HCT116 (cell line): ENCODE results near the gene XKR8. TPM values are rescaled to one million over a fixed set of nuclear protein-coding genes. Genes with fewer than 3 reads are reported as not detected.

ENCODE experiments used
- ATAC-seq: fragments of 200-7000 bp; cut with Tn5 transposase; 2 replicates; pipeline ENCODE4 v1.9.1; 2020; ENCODE audit warnings: mild to moderate bottlenecking, moderate library complexity
- BruUV-seq: library from RNA; stranded (reverse); fragments of 400-500 nt; replicated peaks from 2 replicates; lab custom pipeline; 2021; lab: Mats Ljungman, UMichigan
- CTCF ChIA-PET: fragments of 300-600 bp; sonication (Branson Sonifier 250); formaldehyde crosslinking; loops from one replicate; lab custom pipeline; 2021; ENCODE audit warnings: antibody characterized with exemption; lab: Charles Lee
- POLR2A ChIA-PET: fragments of 300-600, 350-600 bp; sonication (Branson Sonifier 250); formaldehyde crosslinking; loops from one replicate; lab custom pipeline; 2021; ENCODE audit warnings: antibody characterized with exemption; lab: Charles Lee
- RAD21 ChIA-PET, 2 experiments: fragments of 300-600 bp; sonication (Branson Sonifier 250); formaldehyde crosslinking; loops; one replicate each; lab custom pipeline; 2023; ENCODE audit warnings: low total read pairs in 2 of 2; ENCODE audit not compliant: uncharacterized antibody in 2 of 2, unreplicated experiment in 2 of 2, low non-redundant PET in 1 of 2; lab: Charles Lee
- DNase-seq: peaks from one replicate; pipeline ENCODE4 v3.0.0-alpha.2; 2010; ENCODE audit warnings: low read depth, low spot score
- H2AFZ ChIP-seq: fragments of 200-600 bp; shearing (Covaris generic), sonication (generic); 2 replicates; pipeline ENCODE4 v1.6.1; 2017; ENCODE audit warnings: low read depth, mixed run types, mixed read lengths, antibody characterized with exemption, low read length; ENCODE audit not compliant: poor library complexity, severe bottlenecking
- H3K27ac ChIP-seq: 2 replicates; pipeline ENCODE4 v1.5.1; 2012; ENCODE audit warnings: low read depth, low read length
- H3K27me3 ChIP-seq: fragments of 200-600 bp; sonication (generic); 2 replicates; pipeline ENCODE4 v1.6.1; 2016; ENCODE audit warnings: mixed run types, low read length, mixed read lengths; ENCODE audit not compliant: insufficient read depth
- H3K36me3 ChIP-seq, 2 experiments: fragments of 200-500 bp in 1 of 2; fragments of 200-600 bp in 1 of 2; sonication (Bioruptor generic) in 1 of 2; sonication (generic) in 1 of 2; 2 replicates each; pipeline versions ENCODE4 v1.5.1 to v1.6.1; 2014 to 2016; ENCODE audit warnings: low read length in 2 of 2, inconsistent platforms in 1 of 2, mixed read lengths in 1 of 2, mixed run types in 1 of 2; ENCODE audit not compliant: insufficient read depth in 2 of 2, control insufficient read depth in 1 of 2
- H3K4me1 ChIP-seq, 2 experiments: fragments of 200-600 bp in 1 of 2; sonication (generic) in 1 of 2; 2 replicates each; pipeline versions ENCODE4 v1.5.1 to v1.6.1; 2012 to 2017; ENCODE audit warnings: low read length in 2 of 2, inconsistent platforms in 1 of 2, mild to moderate bottlenecking in 1 of 2, mixed read lengths in 1 of 2, mixed run types in 1 of 2, moderate library complexity in 1 of 2; ENCODE audit not compliant: insufficient read depth in 2 of 2, control insufficient read depth in 1 of 2
- H3K4me2 ChIP-seq: fragments of 200-600 bp; sonication (generic); 2 replicates; pipeline ENCODE4 v1.6.1; 2017; ENCODE audit warnings: mixed run types, low read length, mixed read lengths
- H3K4me3 ChIP-seq, 2 experiments: fragments of 200-600 bp in 1 of 2; sonication (generic) in 1 of 2; replicated peaks in 1 of 2; 2 replicates each; pipeline ENCODE4 v1.5.1; 2011 to 2016; ENCODE audit warnings: low read length in 2 of 2, control low read depth in 1 of 2, low read depth in 1 of 2, mild to moderate bottlenecking in 1 of 2, mixed read lengths in 1 of 2, mixed run types in 1 of 2
- H3K79me2 ChIP-seq: fragments of 200-600 bp; sonication (generic); 2 replicates; pipeline ENCODE4 v1.6.1; 2017; ENCODE audit warnings: mild to moderate bottlenecking, mixed run types, low read length, moderate library complexity, mixed read lengths; ENCODE audit not compliant: insufficient read depth
- H3K9ac ChIP-seq: fragments of 200-600 bp; sonication (generic); 2 replicates; pipeline ENCODE4 v1.6.1; 2016; ENCODE audit warnings: low read length, mixed read lengths
- H3K9me2 ChIP-seq: fragments of 200-600 bp; sonication (generic), shearing (Covaris generic); 2 replicates; pipeline ENCODE4 v1.6.1; 2017; ENCODE audit warnings: mixed run types, mild to moderate bottlenecking, moderate library complexity; ENCODE audit not compliant: insufficient read depth
- H3K9me3 ChIP-seq, 2 experiments: fragments of 200-500 bp in 1 of 2; fragments of 200-600 bp in 1 of 2; sonication (Bioruptor generic) in 1 of 2; sonication (generic) in 1 of 2; 2 replicates each; pipeline ENCODE4 v1.6.1; 2014 to 2017; ENCODE audit warnings: low read length in 2 of 2, mixed read lengths in 2 of 2, inconsistent platforms in 1 of 2, low read depth in 1 of 2, mild to moderate bottlenecking in 1 of 2, mixed run types in 1 of 2, moderate library complexity in 1 of 2; ENCODE audit not compliant: control insufficient read depth in 1 of 2, insufficient read depth in 1 of 2
- H4K20me1 ChIP-seq: fragments of 200-600 bp; sonication (generic), shearing (Covaris generic); 2 replicates; pipeline ENCODE4 v1.6.1; 2017; ENCODE audit warnings: mixed run types, mild to moderate bottlenecking, moderate library complexity; ENCODE audit not compliant: insufficient read depth
- CTCF ChIP-seq, 3 experiments: fragments of 200-600 bp in 1 of 3; sonication (generic) in 1 of 3; IDR thresholded peaks in 2 of 3; conservative IDR thresholded peaks in 1 of 3; 2 replicates each; pipeline ENCODE4 v1.5.1; 2012 to 2017; ENCODE audit warnings: low read depth in 2 of 3, low read length in 2 of 3, antibody characterized with exemption in 1 of 3, borderline replicate concordance in 1 of 3, control low read depth in 1 of 3, mild to moderate bottlenecking in 1 of 3, mixed read lengths in 1 of 3, mixed run types in 1 of 3, moderate library complexity in 1 of 3; ENCODE audit not compliant: insufficient read depth in 1 of 3
- ELF1 ChIP-seq: IDR thresholded peaks from 2 replicates; pipeline ENCODE4 v1.6.1; 2012; ENCODE audit warnings: low read depth, borderline replicate concordance
- EZH2phosphoT487 ChIP-seq: fragments of 200-600 bp; IDR thresholded peaks from 2 replicates; pipeline ENCODE4 v1.6.1; 2018; ENCODE audit warnings: antibody characterized with exemption, borderline replicate concordance
- FOSL1 ChIP-seq: IDR thresholded peaks from 2 replicates; pipeline ENCODE4 v1.6.1; 2012; ENCODE audit warnings: low read depth
- POLR2AphosphoS5 ChIP-seq: IDR thresholded peaks from 2 replicates; pipeline ENCODE4 v1.6.1; 2011; ENCODE audit warnings: mild to moderate bottlenecking, low read depth, low read length, moderate library complexity
- ZNF274 ChIP-seq: fragments of 200-500 bp; sonication (Bioruptor generic); IDR thresholded peaks from 2 replicates; pipeline ENCODE4 v1.6.1; 2014; ENCODE audit warnings: mild to moderate bottlenecking, low read depth, low read length, inconsistent platforms
- intact Hi-C: fragments of 100-400 bp; cut with micrococcal nuclease; formaldehyde crosslinking; loops from 2 replicates; pipeline ENCODE4 v1.10.0; 2022
- total RNA-seq: library from RNA; stranded (reverse); gene quantifications from one replicate; pipeline ENCODE4 v1.2.1, GENCODE V29; 2021; ENCODE audit not compliant: unreplicated experiment

Gene XKR8
- total RNA-seq, 1 experiment from 2014 or later = 11.0 TPM

DNA sequence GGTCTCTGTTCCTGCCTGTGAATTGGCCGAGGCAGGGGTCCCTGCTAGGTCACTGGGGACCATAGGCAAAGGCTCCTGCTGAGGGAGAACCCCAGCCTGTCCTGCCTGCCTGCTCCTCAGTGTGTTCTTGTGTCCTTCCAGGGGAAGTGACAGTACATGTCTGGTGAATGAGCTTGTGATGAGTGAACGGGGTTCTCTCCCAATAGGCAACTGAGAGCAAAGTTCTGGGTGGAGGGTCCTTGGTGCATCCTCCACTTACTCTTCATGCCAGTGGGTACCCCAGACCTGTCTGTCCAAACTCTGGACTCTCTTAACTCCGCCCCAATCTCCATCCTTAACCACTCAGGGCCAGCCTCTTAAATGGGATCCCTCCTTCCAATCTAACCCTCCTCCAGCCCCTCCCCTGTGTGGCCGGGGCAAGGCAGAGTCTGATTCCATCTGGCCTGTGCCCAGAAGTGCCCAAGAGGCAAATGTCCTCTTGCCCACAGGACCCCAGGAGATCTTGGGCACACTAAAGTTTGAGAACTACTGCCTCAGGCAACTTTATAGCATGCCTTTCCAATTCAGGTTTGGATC is 2.0 kb downstream of the XKR8 start:
- Histone ChIP-seq H3K4me3 (peak overlapping the region in 1 of 2 experiments; percentile 84; a peak in 1 of 4 replicates), H3K27me3 (no peaks in the 10 kb centered on the region), H3K9me2 (no peaks in the 10 kb centered on the region), H2AFZ (no peak overlapping the region)
- intact Hi-C loops = no loop called here
- no peak for TF ChIP-seq FOSL1
- no peak for TF ChIP-seq EZH2phosphoT487
- TF ChIP-seq POLR2AphosphoS5 = no peak
- TF ChIP-seq ZNF274 = no peak
- TF ChIP-seq CTCF (IDR thresholded peaks at IDR 0.05 in 2 of 3, conservative IDR thresholded peaks at IDR 0.05 in 1 of 3; ENCODE audit: borderline replicate concordance in 1 of 3, insufficient read depth in 1 of 3, low read depth in 2 of 3, low read length in 2 of 3) = no peak
- TF ChIP-seq ELF1 = no peak
- TF ChIP-seq, all 23 proteins: peak for 0
- ChIA-PET POLR2A (interaction anchor here (2.3 kb wide), 1 partner anchor 10 kb away, joined by 6 read pairs; no protein-coding TSS in a partner anchor), CTCF (interaction anchor here (1.0 to 1.3 kb wide), 3 partner anchors 17 to 345 kb away, joined by 3 to 4 read pairs (median 3); no protein-coding TSS in a partner anchor), RAD21 (interaction anchor here in 1 of 2 experiments (1.0 kb wide), 1 partner anchor 104 kb away, joined by 3 read pairs; no protein-coding TSS in a partner anchor)
- peak overlapping the region; percentile 100 for H3K4me2 ChIP-seq
- DNase-seq = no peak
- H3K9ac ChIP-seq = 0 out of 2 replicates have a peak overlapping the region, but pooled peaks have one; percentile 85
- H3K9me3 ChIP-seq = no peaks in the 10 kb centered on the region
- H4K20me1 ChIP-seq = no peaks in the 10 kb centered on the region
- peak overlapping the region; percentile 96 for H3K27ac ChIP-seq
- peaks cover 0 to 5% of the 10 kb centered on the region in 2 experiments; a peak in 1 of 4 replicates for H3K36me3 ChIP-seq
- peak; percentile 35 for ATAC-seq
- H3K4me1 ChIP-seq = peaks cover 20 to 45% of the 10 kb centered on the region in 2 experiments
- TSS peak; percentile 40 for BruUV-seq
- peaks cover 7% of the 10 kb centered on the region; the same call in 1 of the 2 replicates for H3K79me2 ChIP-seq
